GM13976 (cell line): ENCODE results near the gene TLCD2.

Experiments used
- DNase-seq: peaks from one replicate; pipeline ENCODE4 v3.0.0; 2012; ENCODE audit warnings: low spot score
- in situ Hi-C: fragments of 300-500 bp; cut with MboI; formaldehyde crosslinking; loops from one replicate; pipeline ENCODE4 v1.12.0; 2022; ENCODE audit warnings: low sequenced_read_pairs, mixed read lengths, inconsistent platforms; ENCODE audit not compliant: unreplicated experiment
- TF ChIP-seq, protein P1 (sequence below): IDR thresholded peaks from 2 replicates; pipeline ENCODE4 v1.5.1; 2012; ENCODE audit warnings: borderline replicate concordance, mild to moderate bottlenecking; ENCODE audit not compliant: insufficient read depth; ENCODE audit errors: extremely low read depth, missing control alignments, control extremely low read depth

The TLCD2 gene, protein sequence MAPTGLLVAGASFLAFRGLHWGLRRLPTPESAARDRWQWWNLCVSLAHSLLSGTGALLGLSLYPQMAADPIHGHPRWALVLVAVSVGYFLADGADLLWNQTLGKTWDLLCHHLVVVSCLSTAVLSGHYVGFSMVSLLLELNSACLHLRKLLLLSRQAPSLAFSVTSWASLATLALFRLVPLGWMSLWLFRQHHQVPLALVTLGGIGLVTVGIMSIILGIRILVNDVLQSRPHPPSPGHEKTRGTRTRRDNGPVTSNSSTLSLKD

DNA sequence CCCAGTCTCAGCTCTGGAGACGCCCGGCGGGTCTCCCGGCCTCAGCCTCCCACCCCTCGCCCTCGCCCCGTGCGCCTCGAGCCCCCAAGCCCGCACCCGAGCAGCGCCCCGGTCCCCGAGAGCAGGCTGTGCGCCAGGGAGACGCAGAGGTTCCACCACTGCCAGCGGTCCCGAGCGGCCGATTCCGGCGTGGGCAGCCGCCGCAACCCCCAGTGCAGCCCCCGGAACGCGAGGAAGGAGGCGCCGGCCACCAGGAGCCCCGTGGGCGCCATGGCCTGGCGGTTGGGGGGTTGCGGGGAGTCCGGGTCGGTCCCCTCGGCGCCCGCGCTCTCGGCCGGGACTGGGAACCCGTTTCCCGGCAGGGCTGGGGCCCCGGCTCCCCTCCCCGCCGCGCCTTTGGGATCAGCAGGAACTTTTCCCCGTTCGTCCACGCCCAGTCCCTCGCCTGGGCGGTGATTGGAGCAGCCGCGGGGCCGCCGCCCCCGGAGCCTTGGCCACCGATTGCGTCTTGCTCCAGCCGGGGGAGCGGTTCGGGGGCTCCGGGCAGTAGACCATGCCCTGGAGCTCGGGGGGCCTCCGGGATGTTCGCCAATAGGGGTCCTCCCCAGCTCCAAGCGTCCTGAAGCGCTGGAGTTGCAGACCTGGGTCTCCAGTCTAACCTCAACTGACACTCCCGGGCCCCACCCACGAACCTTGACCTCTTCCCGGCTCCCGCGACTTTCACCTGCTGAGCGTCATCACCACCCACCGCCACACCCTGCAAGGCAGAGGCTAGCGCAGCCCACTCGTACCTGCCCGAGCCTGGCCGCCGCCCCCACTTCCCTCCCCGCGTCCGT, at the start of gene TLCD2:
Gene TLCD2, minus strand, starts transcription at position 407 of the 836 bp plus-strand sequence. Its CDS starts 135 bp downstream, at position 272.
- in situ Hi-C loops = loop anchor here (25.0 kb wide), 1 partner anchor 327 kb away; the partner anchor contains the start of genes DPH1, OVCA2 and RTN4RL1
- TF ChIP-seq, protein P1, sequence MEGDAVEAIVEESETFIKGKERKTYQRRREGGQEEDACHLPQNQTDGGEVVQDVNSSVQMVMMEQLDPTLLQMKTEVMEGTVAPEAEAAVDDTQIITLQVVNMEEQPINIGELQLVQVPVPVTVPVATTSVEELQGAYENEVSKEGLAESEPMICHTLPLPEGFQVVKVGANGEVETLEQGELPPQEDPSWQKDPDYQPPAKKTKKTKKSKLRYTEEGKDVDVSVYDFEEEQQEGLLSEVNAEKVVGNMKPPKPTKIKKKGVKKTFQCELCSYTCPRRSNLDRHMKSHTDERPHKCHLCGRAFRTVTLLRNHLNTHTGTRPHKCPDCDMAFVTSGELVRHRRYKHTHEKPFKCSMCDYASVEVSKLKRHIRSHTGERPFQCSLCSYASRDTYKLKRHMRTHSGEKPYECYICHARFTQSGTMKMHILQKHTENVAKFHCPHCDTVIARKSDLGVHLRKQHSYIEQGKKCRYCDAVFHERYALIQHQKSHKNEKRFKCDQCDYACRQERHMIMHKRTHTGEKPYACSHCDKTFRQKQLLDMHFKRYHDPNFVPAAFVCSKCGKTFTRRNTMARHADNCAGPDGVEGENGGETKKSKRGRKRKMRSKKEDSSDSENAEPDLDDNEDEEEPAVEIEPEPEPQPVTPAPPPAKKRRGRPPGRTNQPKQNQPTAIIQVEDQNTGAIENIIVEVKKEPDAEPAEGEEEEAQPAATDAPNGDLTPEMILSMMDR = no peak
- peak; percentile 62 for DNase-seq

DNA sequence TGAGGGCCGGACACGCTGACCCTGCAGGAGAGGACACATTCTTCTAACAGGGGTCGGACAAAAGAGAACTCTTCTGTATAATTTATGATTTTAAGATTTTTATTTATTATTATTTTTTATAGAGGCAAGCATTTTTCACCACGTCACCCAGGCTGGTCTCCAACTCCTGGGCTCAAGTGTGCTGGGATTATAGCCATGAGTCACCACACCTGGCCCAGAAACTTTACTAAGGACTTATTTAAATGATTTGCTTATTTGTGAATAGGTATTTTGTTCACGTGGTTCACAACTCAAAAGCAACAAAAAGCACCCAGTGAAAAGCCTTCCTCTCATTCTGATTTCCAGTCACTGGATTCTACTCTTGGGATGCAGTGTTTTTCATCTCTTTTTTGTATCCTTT, 49.4 kb upstream of the TLCD2 start:
- TF ChIP-seq, protein P1 = no peak
- DNase-seq = no peak
- in situ Hi-C loops = no loop called here

DNA sequence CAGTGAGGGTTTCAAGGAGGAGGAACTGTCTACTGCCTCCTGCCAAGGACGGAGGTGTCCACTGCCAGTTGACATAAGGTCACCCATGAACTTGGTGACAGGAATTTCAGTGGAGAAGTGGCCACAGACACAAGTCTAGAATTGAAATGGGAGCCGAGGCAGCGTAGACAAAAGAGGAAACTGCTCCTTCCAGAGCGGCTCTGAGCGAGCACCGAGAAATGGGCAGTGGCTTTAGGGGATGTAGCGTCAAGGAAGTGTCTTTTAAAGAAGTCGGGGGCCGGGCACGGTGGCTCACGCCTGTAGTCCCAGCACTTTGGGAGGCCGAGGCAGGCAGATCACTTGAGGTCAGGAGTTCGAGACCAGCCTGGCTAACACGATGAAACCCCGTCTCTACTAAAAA, 48.6 kb upstream of the TLCD2 start:
- TF ChIP-seq, protein P1 = no peak
- in situ Hi-C loops = no loop called here
- no peak for DNase-seq

DNA sequence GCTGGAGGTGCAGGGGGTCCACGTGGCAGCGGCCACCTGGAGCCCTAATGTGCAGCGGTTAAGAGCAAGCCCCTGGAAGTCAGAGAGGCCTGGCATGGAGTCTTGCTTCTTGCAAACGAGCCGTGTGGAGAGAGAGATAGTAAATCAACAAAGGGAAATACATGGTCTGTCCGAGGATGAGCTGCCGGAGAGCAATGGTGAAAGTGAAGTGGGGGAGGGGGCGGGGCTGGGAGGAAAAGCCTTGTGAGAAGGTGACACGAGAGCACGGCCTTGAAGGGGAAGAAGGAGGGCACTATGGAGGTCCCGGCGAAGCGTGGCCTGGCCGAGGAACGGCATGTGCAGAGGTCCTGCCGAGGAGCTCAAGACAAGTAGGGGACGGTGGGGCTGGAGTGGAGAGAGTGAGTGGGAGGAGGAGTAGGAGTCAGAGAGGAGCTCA, 45.7 kb upstream of the TLCD2 start:
- DNase-seq = no peak
- in situ Hi-C loops = no loop called here
- TF ChIP-seq, protein P1 = no peak

DNA sequence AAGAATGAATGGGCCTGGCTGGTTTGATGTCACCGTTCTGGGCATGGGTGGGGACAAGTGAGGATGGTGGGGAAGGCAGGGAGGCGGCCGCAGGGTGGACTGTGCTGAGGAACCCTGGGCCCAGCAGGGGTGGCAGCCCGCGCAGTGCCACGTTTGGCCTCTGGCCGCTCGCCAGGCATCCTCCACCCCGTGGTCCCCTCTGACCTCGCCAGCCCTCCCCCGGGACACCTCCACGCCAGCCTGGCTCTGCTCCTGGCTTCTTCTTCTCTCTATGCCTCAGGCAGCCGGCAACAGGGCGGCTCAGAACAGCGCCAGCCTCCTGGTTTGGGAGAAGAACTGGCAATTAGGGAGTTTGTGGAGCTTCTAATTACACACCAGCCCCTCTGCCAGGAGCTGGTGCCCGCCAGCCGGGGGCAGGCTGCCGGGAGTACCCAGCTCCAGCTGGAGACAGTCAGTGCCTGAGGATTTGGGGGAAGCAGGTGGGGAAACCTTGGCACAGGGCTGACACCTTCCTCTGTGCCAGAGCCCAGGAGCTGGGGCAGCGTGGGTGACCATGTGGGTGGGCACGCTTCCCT, 45.2 kb upstream of the TLCD2 start:
- TF ChIP-seq, protein P1 = no peak
- no peak for DNase-seq
- in situ Hi-C loops = no loop called here

DNA sequence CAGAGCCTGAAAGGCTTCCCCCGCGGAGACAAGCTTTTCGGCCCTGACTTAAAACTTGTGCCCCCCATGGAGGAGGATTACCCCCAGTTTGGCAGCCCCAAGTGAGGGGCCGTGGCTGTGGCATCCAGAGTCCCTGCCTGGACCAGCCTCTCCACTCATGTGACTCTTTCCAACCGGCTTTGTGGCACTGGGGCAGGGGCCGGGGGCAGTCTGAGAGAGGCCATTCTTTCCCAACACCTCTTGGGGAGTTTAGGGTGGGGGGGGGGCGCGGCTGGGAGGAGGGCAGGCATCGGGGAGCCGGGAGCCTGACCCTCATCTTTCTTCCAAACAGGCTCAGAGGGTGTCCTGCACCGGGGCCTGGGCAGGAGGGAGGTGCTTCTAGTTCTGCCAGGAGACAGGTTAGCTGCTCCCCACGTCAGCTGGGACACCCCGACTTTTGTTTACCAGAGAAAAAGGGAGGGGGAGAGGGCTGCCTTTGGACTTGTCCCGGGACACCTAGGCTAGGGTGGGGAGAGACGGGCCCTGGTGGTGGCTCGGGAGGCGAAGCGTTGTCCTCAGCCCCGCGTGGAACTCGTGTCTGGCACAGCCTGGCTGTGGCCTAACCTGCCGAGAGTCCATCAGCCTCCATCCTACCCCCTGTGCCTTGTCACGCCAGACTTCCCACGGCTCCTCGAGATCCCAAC, 44.4 kb upstream of the TLCD2 start:
- TF ChIP-seq, protein P1 = no peak
- in situ Hi-C loops = no loop called here
- DNase-seq = no peak
